Measurements from ENCODE around the gene TP53AIP1.
"Not testable (repeated sequence)": the region's sequence is repeated elsewhere in the genome, so short reads cannot be mapped to it uniquely, and the experiment has no call there.

The TP53AIP1 gene

DNA sequence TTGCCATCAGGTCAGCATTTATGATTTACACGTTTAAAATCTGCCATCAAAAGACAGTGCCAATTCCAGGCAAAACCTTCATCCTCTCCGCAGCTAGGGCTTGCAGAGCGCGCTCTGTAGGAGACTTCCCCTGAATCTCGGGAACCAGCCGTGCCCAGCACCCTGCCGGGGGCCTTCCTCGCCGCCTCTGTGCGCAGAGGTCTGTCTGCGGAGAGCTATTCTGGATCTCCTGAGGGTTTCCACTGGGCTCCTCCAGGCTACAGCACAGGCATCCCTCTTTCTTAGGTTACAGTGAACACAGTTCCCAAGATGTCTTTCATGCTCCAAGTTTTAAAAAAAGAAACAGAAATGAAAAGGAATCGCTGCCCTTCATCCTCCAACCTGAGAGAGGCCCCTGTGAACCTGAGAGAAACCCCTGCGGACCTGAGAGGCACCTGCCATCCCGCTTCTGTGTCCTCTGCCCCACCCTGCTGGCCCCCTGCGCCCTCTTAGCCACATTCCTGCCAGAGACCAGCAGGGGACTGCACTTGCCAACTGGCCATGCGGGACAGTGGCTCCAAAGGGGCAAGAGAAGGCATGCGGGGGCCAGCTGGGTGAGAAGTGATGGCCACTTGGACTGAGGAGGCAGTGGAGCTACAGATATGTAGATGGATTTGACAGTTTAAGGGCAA lies 16.1 kb downstream of the TP53AIP1 start:
- FAIRE-seq, result no peak
- TF ChIP-seq, protein P1, sequence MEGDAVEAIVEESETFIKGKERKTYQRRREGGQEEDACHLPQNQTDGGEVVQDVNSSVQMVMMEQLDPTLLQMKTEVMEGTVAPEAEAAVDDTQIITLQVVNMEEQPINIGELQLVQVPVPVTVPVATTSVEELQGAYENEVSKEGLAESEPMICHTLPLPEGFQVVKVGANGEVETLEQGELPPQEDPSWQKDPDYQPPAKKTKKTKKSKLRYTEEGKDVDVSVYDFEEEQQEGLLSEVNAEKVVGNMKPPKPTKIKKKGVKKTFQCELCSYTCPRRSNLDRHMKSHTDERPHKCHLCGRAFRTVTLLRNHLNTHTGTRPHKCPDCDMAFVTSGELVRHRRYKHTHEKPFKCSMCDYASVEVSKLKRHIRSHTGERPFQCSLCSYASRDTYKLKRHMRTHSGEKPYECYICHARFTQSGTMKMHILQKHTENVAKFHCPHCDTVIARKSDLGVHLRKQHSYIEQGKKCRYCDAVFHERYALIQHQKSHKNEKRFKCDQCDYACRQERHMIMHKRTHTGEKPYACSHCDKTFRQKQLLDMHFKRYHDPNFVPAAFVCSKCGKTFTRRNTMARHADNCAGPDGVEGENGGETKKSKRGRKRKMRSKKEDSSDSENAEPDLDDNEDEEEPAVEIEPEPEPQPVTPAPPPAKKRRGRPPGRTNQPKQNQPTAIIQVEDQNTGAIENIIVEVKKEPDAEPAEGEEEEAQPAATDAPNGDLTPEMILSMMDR (IDR thresholded peaks at IDR 0.05; ENCODE audit: insufficient read depth, missing control alignments), result no peak

DNA sequence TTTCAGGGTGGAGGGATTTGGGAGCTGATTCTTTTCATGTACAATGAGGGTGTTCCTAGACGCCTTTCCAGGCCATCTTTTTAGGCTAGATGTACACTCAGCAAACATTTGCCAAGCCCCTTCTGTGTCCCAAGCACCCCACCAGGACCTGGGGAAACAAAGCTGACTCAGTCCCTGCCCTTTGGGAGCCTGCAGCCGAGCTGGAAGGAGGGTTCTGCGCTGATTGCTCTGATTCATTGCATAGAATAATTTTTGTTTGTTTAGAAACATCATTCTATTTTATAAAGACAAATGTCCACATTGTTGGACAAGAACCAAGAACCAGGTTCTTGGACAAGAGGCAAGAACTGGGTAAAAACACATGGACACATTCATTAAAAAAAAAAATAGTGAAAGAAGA lies 16.7 kb downstream of the TP53AIP1 start:
- TF ChIP-seq, protein P1 (IDR thresholded peaks at IDR 0.05; ENCODE audit: insufficient read depth, missing control alignments), result no peak
- DNase-seq (ENCODE audit: insufficient read length, low spot score), result no peak
- FAIRE-seq, result no peak

More for the DNA sequence above, 16.1 kb downstream of the TP53AIP1 start:
- no peak for DNase-seq (ENCODE audit: insufficient read length, low spot score)

DNA sequence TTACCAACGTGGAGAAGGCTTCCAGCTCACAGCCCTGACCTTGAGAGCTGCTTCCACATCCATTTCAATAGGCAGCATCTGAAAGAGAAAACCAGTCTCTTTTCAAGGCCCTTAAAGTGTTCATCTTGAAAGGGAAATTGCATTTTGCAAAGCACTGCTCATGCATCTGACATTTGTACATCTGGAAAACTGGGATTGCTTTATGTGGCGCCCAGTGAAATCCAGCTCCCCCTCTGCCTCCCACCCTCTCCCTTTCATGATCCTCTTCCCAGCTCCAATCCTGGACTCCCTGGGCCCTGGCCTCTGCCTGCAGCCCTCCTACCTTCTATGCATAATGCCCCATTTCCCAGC lies 17.4 kb downstream of the TP53AIP1 start:
- DNase-seq (ENCODE audit: insufficient read length, low spot score), result no peak
- FAIRE-seq, result no peak
- TF ChIP-seq, protein P1 (IDR thresholded peaks at IDR 0.05; ENCODE audit: insufficient read depth, missing control alignments), result no peak

DNA sequence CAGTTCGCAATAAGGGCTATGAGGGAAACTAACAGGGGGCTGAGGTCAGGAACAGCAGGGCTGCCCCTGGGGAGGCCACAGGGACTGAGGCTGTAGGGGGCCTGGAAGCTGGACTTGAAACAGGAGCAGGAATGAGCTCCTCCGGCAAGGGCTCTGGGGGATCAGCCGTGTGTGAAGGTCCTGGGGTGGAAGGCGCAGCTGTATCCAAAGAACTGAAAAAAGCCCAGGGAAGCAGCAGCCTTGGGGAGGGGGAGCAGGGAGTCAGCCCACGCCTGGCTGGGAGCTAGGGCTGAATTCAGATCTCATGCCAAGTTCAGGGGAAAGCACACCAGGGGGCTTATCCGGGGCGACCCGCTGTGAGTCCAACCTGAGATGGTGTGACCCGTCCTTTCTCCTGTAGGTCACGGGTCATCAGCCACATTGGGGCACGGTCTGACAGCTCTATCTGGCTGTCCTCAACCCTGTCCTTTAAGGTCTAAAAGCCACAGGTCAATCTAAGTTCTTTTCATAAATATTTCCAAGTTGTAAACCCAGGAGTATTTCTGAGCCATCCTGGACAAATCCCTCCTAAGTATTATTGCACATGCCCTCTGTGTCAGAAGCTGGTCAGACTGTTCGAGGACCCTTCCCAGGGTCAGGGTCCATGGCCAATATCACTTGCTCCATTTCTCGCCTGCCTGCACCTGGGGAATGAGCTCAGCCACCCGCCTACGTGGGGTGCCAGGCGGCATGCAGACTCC lies 18.0 kb downstream of the TP53AIP1 start:
- FAIRE-seq (no peak), DNase-seq (ENCODE audit: insufficient read length, low spot score) (no peak)
- TF ChIP-seq, protein P1 (IDR thresholded peaks at IDR 0.05; ENCODE audit: insufficient read depth, missing control alignments), result no peak

DNA sequence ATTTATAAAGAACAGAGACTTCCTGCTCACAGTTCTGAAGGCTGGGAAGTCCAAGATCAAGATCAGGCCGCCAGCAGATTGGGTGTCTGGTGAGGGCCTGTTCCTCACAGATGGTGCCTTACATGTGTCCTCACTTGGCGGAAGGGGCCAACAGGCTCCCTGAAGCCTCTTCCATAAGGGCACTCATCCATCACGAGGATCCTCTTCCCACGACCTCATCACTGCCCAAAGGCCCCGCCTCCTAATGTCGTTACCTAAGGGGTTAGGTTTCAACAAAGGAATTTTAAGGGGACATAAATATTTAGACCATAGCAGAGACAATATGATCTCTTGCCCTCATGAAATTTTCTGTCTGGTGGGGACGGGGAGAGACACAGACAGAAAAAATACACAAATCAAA lies 18.6 kb downstream of the TP53AIP1 start:
- DNase-seq (ENCODE audit: insufficient read length, low spot score), result no peak
- TF ChIP-seq, protein P1 (IDR thresholded peaks at IDR 0.05; ENCODE audit: insufficient read depth, missing control alignments), result no peak
- FAIRE-seq, result no peak

DNA sequence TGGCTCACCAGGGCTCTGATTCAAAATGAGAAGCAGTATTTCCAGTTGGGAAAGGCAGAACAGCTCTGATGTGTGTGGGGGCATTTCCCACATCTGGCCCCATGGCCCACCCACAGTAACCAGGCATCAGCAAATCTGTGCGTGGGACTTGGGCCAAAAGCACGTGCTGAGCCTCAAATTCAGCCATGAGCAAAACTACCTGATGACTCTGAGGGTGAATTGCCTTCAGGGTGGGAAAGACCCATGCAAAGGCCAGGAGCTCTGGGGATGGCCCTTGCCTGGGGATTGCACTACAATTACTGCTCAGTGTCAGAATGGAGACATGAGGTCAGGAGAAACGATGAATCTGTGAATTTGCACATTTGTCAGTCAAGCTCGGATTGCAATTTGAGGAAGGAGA lies 20.9 kb downstream of the TP53AIP1 start:
- no peak for FAIRE-seq
- DNase-seq (ENCODE audit: insufficient read length, low spot score), result no peak
- TF ChIP-seq, protein P1 (IDR thresholded peaks at IDR 0.05; ENCODE audit: insufficient read depth, missing control alignments), result no peak

DNA sequence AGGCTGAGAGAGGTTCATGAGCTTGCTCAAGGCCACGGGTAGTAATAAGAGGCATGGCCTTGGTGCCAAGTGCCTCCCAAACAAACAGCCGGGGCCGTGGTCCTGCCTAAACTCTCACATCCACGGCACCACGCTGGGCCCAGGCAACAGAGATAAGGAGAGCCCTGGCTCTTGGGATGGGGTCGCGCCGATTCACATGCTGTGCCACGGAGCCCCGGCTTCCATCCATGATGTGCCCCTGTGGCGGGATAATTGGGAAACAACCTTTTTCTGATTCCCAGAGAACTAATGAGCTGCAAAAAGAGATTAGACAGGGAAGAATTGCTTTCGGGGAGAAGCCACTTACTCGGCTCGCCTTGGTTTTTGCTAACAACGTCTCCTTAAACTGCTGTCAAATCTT lies 22.0 kb downstream of the TP53AIP1 start:
- TF ChIP-seq, protein P1 (IDR thresholded peaks at IDR 0.05; ENCODE audit: insufficient read depth, missing control alignments), result no peak
- FAIRE-seq, result no peak

DNA sequence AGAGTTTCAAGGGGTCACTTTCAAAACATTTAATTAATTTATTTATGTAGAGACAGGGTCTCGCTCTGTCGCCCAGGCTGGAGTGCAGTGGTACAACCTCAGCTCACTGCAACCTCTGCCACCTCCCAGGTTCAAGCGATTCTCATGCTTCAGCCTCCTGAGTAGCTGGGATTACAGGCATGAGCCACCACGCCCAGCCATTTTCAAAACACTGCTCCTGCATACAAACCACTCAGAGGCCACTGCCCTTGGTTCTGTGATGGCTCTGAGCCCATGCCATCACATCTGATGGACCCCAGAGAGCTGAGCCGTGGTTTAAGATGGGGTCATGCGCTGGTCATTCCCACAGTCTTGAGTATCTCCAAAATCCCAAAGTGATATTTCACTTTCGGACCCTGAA lies 23.0 kb downstream of the TP53AIP1 start:
- DNase-seq (ENCODE audit: insufficient read length, low spot score); FAIRE-seq: not testable (repeated sequence)

More for the DNA sequence above, 22.0 kb downstream of the TP53AIP1 start:
- no peak for DNase-seq (ENCODE audit: insufficient read length, low spot score)
